Retinal pigment epithelial cell (primary cell): ENCODE measurements around the gene VPS18.
A peak's percentile ranks its signal among the peaks of the same experiment; 100 is the strongest.

Experiments used
- DNase-seq: peaks from one replicate; pipeline ENCODE4 v3.0.0-alpha.2; 2010; ENCODE audit warnings: low read depth
- H3K4me3 ChIP-seq: 2 replicates; pipeline ENCODE4 v1.5.1; 2011; ENCODE audit warnings: mild to moderate bottlenecking, low read length, control low read depth, moderate library complexity
- CTCF ChIP-seq: conservative IDR thresholded peaks from 2 replicates; pipeline ENCODE4 v1.5.1; 2011; ENCODE audit warnings: low read depth, low read length, control low read depth, inconsistent platforms

Gene VPS18

GRCh38 chr15:40893733-40894680 lies at the start of gene VPS18:
VPS18 (plus strand) TSS chr15:40894450; CDS start chr15:40894769, 319 bp downstream.
- H3K4me3 ChIP-seq = peak within 1 kb of the TSS; percentile 94
- peak; percentile 94 for DNase-seq
- TF ChIP-seq CTCF = peak; percentile 77

- H3K4me3 ChIP-seq = peak overlapping the region; percentile 54
- TF ChIP-seq CTCF = no peak
- no peak for DNase-seq
Observed at GRCh38 chr15:40844696-40845030, 49.6 kb upstream of the VPS18 start.

- TF ChIP-seq CTCF = no peak
- no peak for DNase-seq
- peak overlapping the region; percentile 54 for H3K4me3 ChIP-seq
Observed at GRCh38 chr15:40845036-40845435, 49.2 kb upstream of the VPS18 start.

GRCh38 chr15:40845511-40846284 lies 48.6 kb upstream of the VPS18 start:
- DNase-seq = no peak
- no peak for TF ChIP-seq CTCF
- H3K4me3 ChIP-seq = no peak overlapping the region

GRCh38 chr15:40846841-40847222 lies 47.4 kb upstream of the VPS18 start:
- no peak overlapping the region for H3K4me3 ChIP-seq
- no peak for DNase-seq
- TF ChIP-seq CTCF = no peak

- H3K4me3 ChIP-seq = no peak overlapping the region
- DNase-seq = no peak
- no peak for TF ChIP-seq CTCF
Observed at GRCh38 chr15:40847223-40847961, 46.9 kb upstream of the VPS18 start.
